GM11168 (cell line): ENCODE measurements around the gene TSC1.
"Not testable (repeated sequence)": the region's sequence is repeated elsewhere in the genome, so short reads cannot be mapped to it uniquely, and the experiment has no call there.

Experiments used
- in situ Hi-C: fragments of 300-500 bp; cut with MboI; formaldehyde crosslinking; loops from one replicate; pipeline ENCODE4 v1.12.0; 2022; ENCODE audit warnings: low sequenced_read_pairs; ENCODE audit not compliant: unreplicated experiment

Gene TSC1

DNA sequence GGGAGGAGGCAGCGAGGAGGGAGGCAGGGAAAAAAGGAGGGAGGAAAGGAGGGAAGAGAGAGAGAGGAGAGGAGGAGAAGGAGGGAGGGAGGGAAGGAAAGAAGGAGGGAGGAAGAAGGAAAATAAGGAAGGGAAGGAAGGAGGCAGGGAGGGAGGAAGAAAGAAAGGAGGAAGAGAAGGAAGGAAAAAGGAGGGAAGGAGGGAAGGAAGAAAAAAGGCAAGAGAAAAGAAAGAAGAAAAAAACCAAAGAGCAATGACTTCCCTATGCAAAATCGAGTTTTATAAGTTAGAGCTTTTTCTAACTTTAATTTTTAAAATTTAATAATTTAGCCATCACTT, 33.7 kb upstream of the TSC1 start:
- in situ Hi-C loops = no loop called here

GRCh38 chr9:132976571-132976970, 32.2 kb upstream of the TSC1 start:
- in situ Hi-C loops = no loop called here

GRCh38 chr9:132975961-132976360, 31.5 kb upstream of the TSC1 start:
- in situ Hi-C loops = no loop called here

- in situ Hi-C loops = no loop called here
Observed at GRCh38 chr9:132973713-132974112, 29.3 kb upstream of the TSC1 start.

DNA sequence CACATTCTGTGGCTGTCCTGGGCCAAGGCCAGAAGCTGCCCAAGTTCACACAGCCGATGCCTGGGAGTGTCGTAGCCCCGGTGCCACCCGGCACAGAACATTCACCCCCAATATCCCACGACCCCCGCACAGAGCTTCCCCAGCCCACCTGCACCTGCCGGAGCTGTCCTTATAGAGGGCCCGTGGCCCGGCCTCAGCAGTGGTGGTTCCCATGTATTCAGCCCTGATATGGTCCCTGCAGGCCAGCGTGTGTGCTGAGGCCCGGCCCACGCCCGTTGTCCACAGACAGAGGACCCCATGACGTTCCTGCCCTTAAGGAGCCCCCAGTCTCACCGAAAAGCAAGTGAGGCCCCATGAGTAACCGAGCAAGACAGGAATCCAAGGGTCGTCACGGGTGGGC, 28.8 kb upstream of the TSC1 start:
- in situ Hi-C loops = no loop called here

DNA sequence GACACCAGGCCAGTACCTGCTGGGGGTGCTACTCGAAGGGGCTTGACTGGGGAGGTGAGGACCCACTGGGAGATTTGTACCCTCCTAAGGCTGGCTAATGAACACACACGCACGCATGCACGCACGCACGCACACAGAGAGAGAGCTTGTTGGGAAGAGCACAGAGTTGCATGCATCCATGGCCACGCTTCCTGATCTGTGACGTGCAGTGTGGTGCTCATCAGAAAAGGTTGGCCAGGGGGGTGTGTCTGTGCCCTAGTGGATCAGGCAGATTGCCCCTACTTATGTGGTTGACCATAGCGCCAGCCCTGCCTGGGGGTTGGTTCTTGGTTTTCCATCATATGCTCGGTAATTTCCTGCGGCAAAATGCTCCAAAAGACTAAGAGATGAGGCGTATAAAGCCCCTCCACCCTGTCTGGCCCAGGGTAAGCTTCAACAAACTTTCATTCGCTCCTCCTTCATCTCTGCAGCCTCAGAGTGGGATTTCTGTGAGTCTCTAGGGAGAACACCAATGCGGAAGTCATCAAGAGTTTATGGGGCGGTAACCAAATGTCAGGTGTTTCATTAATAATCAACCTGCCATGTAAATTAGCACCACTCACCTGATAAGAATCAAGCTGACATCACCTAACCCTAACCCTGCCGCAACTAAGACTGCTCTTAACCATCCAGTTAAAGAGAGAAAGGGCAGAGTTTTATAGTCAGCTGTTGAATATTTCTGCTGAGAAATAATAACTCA, 26.1 kb upstream of the TSC1 start:
- in situ Hi-C loops = no loop called here

DNA sequence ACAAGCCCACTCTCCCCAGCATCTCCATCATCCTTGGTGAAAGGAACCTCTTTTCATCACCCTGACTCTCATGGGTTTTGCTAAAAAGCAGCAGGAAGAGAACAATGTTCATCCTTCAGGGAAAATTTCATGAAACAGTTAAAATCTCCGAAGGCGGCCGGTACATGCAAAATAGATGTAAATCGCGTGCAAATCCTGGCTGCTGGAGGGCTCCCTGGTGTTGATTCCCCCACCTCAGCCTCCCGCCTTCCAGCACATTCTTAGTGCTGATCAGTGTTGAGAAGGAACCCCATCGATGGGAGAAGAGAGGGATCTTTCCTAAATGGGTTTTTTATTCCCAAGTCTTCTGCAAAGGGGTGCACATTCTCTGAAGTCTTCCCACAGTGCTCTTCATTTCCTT, 25.4 kb upstream of the TSC1 start:
- in situ Hi-C loops = no loop called here

GRCh38 chr9:132967908-132968307, 23.5 kb upstream of the TSC1 start:
- in situ Hi-C loops = not testable (repeated sequence)

GRCh38 chr9:132965478-132965877, 21.1 kb upstream of the TSC1 start:
- in situ Hi-C loops = no loop called here

GRCh38 chr9:132961002-132961401, 16.6 kb upstream of the TSC1 start:
- in situ Hi-C loops = no loop called here

GRCh38 chr9:132957805-132958204, 13.4 kb upstream of the TSC1 start:
- in situ Hi-C loops = no loop called here

DNA sequence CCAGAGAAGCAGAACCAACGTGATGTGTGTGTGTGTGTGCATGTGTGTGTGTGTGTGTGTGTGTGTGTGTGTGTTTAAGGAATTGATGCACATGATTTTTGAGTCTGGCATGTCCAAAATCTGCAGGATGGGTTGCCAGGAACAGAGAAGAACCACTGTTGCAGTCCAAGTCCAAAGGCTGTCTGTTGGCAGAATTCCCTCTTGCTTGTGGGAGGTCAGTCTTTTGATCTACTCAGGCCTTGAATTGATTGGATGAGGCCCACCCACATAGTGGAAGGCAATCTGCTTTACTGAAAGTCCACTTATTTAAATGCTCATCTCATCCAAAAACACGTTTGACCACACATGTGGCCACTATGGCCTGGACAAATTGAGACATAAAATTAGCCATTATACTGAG, 11.4 kb upstream of the TSC1 start:
- in situ Hi-C loops = no loop called here

- in situ Hi-C loops = no loop called here
Observed at GRCh38 chr9:132955123-132955522, 10.7 kb upstream of the TSC1 start.

- in situ Hi-C loops = no loop called here
Observed at GRCh38 chr9:132949709-132950108, 5.3 kb upstream of the TSC1 start.

- in situ Hi-C loops = no loop called here
Observed at GRCh38 chr9:132948482-132949050, 4.2 kb upstream of the TSC1 start.

DNA sequence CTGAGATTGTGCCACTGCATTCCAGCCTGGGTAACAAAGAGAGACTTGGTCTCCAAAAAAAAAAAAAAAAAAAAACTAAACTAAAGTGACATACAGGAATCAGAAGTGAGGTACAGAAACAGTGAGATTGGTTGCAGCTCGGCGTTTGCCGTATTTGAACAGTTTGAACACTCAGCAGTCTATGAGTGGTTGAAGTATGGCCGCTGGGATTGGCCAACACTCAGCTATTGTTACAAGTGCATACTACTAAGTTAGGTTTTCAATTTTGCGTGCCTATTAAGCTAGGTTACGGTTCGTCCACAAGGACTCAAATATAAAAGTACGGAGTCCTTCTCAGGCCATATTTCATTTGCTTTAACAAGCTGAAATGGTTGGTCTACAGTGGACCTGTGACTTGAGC, 3.3 kb upstream of the TSC1 start:
- in situ Hi-C loops = no loop called here

DNA sequence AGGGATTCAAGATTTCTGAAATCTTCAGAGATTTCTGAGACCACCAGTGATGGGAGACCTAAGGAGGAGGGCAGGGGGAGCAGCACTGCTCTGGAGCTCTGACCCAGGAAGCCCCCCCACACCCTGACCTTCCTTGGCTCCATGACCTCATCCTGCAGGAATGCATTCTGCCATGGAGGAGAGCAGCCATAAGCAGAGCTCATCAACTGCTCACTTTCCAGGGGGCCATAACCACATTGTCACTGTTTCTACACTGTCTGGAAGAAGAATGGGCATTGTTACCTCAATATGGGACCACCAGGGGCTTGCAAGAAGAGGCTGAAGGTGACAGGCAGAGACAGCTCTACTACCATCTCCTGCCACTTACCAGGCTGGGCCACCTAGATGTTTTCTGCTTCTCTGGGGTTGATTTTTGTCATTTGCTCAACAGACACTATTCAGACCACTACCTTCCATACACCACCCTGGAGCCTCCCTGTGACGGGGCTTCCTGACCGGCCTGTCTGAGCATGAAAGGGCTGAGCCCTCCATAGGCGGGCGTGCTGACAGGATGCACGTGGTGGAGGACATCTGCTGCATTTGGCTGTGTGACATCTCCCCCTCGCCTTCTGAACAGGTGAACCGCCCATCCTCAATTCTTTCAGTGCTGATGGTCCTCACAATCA, 2.3 kb upstream of the TSC1 start:
- in situ Hi-C loops = no loop called here

DNA sequence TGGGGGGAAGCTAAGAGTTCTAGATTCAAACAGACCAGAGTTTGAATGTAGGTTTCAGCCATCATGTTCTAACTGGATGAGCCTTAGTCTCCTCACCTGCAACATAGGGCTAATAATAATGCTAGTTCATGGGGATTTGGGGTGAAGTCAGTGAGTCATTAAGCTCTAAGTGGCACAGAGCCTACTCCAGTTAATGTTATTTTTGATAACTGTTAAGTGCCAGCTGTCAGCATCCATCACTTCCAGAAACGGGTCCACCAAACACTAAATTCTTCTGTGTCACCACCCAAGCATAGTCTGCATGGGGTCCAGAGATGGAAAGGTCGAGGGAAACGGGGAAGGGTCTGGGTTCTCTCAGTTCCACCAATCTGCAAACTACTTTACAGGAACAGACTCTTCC, 1.8 kb upstream of the TSC1 start:
- in situ Hi-C loops = no loop called here

GRCh38 chr9:132945186-132946130, 1.0 kb upstream of the TSC1 start:
- in situ Hi-C loops = no loop called here

DNA sequence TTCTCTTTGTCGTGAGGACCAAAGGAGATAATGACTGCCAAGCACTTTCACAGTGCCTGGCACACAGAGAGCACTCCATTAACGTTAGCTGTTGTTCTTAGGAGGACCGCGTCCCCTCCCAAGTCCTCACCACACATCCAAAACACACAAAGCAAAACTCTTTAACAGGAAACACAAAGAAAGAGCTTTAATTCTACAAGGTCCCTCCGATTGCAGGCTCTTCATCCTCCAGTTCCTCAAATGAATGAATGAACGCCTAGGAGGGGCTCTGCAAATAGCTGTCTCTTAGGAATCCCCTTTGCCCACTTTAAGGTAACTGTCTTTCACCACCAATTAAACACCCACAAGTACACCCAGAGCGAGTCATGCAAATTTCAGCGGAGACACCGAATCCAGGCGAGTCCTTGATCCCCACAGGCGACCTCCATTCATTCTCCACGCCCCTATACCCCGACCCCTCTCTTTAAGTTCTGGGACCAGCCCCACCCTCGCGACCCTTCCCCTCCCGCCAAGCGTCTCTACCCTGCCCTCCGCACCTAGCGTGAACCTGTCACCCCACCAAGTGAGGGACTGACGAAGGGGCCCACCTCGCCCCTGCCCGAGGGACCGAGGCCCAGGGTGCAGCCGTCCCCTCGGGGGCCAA, 644 bp downstream of the TSC1 start:
- in situ Hi-C loops = no loop called here
